ENCODE measurements around the gene ENPEP. TPM values are rescaled to one million over a fixed set of nuclear protein-coding genes. Genes with fewer than 3 reads are reported as not detected.

ENPEP gene
- total and polyA plus RNA-seq, 2 of the 13 experiments (the other 11 are each of a cell fraction or from before 2014, with no cell fraction given), result not detected

- TF ChIP-seq ZBTB34 (CRISPR knock-in tag; IDR thresholded peaks at IDR 0.05) (no peak), SP5 (CRISPR knock-in tag; IDR thresholded peaks at IDR 0.05; ENCODE audit: borderline replicate concordance, low read depth) (no peak), FIP1L1 (IDR thresholded peaks at IDR 0.05; ENCODE audit: borderline replicate concordance, insufficient read depth, low read depth, low read length) (no peak), ETV6 (CRISPR knock-in tag; conservative IDR thresholded peaks at IDR 0.05) (no peak), GATAD2A (CRISPR knock-in tag; IDR thresholded peaks at IDR 0.05) (no peak), E2F5 (CRISPR knock-in tag; conservative IDR thresholded peaks at IDR 0.05) (no peak), TAF1 (CRISPR knock-in tag; IDR thresholded peaks at IDR 0.05) (no peak), HMG20B (CRISPR knock-in tag; conservative IDR thresholded peaks at IDR 0.05) (no peak)
Observed at GRCh38 chr4:110540581-110540980, 64.6 kb downstream of the ENPEP start (continued).

- Histone ChIP-seq H3K27me3 (ENCODE audit: control insufficient read depth in 1 of 2, insufficient read depth in 2 of 2, low read length in 2 of 2) (no peaks in the 10 kb centered on the region), H3K4me1 (ENCODE audit: insufficient read depth, low read length) (no peaks in the 10 kb centered on the region), H3K4me3 (replicated peaks in 1 of 3; ENCODE audit: insufficient read depth in 1 of 3, low read depth in 2 of 3, low read length in 3 of 3) (no peak overlapping the region), H4K20me1 (ENCODE audit: insufficient read depth, low read length) (no peaks in the 10 kb centered on the region), H2AFZ (ENCODE audit: low read length) (no peak overlapping the region), H3K4me2 (ENCODE audit: low read depth, low read length) (no peak overlapping the region), H3K36me3 (replicated peaks in 1 of 2; ENCODE audit: control insufficient read depth in 1 of 2, insufficient read depth in 2 of 2, low read length in 2 of 2) (no peaks in the 10 kb centered on the region), H3K9me3 (ENCODE audit: low read length) (no peaks in the 10 kb centered on the region), H3K79me2 (ENCODE audit: insufficient read depth, low read length) (no peaks in the 10 kb centered on the region), H3K27ac (ENCODE audit: extremely low read length, insufficient read depth, low read length) (no peak overlapping the region), H3K9ac (ENCODE audit: insufficient read depth, low read depth, low read length) (no peak overlapping the region)
- TF ChIP-seq NR1H2 (CRISPR knock-in tag; IDR thresholded peaks at IDR 0.05; ENCODE audit: borderline replicate concordance, low read depth), result no peak
- TF ChIP-seq EZH2 (conservative IDR thresholded peaks at IDR 0.05; ENCODE audit: low read depth, low read length), result no peak
- no peak for TF ChIP-seq KMT2B (CRISPR knock-in tag; IDR thresholded peaks at IDR 0.05)
- TF ChIP-seq CREBL2 (CRISPR knock-in tag; IDR thresholded peaks at IDR 0.05; ENCODE audit: borderline replicate concordance), result no peak
- no peak for TF ChIP-seq THAP8 (CRISPR knock-in tag; IDR thresholded peaks at IDR 0.05; ENCODE audit: borderline replicate concordance)
- no peak for TF ChIP-seq ZNF576 (CRISPR knock-in tag; IDR thresholded peaks at IDR 0.05)
- no peak for TF ChIP-seq HINFP (CRISPR knock-in tag; IDR thresholded peaks at IDR 0.05; ENCODE audit: low read depth)
- DNase-seq (ENCODE audit: low spot score) (no peak), ATAC-seq (no peak), FAIRE-seq (no peak)
- intact Hi-C loops (cut with micrococcal nuclease; ENCODE audit: unreplicated experiment) (no loop called here), in situ Hi-C loops (cut with HindIII; ENCODE audit: extremely low pct_ligation_motif_present, low pct_unique_long_range_greater_than_20kb) (no loop called here)
- CTCF ChIA-PET (ENCODE audit: low intra/inter-chr PET ratio, low total read pairs), result no interaction called here
- BruUV-seq (replicated peaks), result no TSS peak
- POLR2A ChIA-PET, result no interaction called here
- 72% methylated on average over 1 of the region's 1 CpG for WGBS (ENCODE audit: low lambda C conversion rate)
Observed at GRCh38 chr4:110540982-110541451, 65.1 kb downstream of the ENPEP start.

All from HepG2 (cell line).